SIG-M5 (cell line): ENCODE data around the gene PTGFRN.

Experiments used
- DNase-seq: peaks from one replicate; lab custom pipeline; 2025; lab: John Stamatoyannopoulos, UW

PTGFRN gene

DNA sequence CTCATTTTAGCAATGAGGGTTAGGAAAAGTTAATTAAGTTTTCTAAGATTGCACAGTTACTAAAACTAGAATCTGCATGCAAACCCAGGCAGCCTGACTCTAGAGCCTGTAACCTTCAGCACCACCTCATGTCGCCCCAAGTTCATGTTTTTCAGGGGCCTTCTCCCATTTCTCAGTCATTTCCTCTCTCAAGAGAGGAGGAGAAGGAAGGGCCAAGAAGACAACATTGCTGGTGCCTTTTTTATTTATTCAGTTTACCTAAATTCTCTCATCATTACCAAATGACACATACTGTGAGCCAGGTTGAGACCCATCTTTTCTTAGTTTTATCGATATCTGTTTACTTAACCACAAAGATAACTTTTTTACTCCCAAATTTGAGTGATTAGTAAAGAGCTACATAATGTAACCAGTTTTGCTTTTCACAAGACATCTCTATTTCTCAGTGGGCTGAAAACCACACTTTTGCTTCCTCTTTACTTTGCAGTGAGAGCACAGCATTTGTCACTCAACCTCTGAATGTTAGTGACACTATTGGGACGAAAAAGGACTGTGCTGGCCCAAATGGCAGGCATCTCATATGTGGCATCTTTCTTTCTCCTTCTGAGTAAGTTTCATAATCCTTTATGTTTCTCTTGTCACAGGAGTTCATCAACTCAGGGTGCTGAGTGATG lies 91.7 kb downstream of the PTGFRN start, which contains the start of gene CD101:
TSS of gene CD101 (plus strand) at position 507 of the 674 bp plus-strand sequence. CDS start at position 565, 58 bp downstream.
- DNase-seq, result peak; percentile 47

DNA sequence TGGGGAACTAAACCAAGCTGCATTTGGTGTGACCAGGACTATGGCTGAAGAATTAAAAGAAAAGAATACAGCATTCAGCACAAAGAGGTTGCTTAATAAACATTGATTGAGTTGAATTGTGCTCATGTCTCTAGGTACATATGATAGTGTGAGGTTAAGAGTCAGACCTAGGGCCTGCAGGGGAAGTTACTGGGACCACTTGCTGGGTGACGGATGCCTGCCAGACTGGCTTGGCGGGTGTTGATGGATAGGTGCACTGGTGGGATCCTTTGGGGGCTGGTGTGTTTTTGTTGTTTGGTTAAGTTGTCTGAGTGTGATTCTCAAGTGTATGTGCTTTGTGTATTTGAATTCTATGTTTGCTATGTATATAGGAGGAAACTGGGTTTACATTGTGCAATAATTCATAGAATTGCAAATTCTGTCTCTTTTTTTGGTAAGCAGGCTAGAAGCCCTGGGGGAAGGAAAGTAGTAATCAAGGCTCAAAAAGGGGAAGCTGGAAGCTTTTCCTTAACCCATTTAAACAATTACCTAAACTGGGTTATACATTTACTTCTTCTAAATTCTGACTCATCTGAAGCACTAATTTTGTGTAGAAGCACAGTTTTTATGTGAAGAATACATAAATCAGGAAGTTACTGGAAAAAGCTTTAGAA lies 93.6 kb downstream of the PTGFRN start:
- peak; percentile 86 for DNase-seq

DNA sequence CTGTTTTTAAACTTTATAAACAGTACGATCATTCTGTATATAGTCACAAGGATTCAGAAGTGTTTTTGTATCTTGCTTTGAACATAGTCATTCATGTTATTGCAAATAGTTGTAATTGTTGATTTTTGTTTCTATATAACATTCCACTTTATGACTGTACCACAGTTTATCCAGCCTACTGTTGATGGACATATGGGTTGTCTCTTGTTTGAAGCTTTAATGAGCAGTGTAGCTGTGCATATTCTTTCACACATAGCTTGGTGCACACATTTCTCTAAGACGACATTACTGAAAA lies 98.0 kb downstream of the PTGFRN start:
- DNase-seq, result no peak

DNA sequence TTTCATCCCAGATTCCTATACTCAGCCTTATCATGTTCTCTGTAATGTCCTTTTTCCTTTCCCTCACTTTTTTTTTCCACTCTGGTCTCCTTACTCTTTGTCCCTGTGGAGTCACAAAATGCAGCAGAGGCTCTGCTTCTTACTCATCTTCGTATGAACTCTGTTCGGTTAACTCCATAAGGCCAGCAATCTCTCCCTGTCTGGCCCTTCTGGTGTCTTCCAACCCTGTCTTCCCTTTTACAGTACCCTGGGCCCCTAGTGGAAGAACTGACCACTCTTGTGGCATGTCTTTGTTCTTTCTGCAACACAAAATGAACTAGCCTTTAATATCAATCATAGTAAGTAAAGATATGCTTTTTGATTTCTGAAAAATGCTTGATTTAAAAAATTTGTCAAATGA lies 98.9 kb downstream of the PTGFRN start:
- DNase-seq, result no peak

DNA sequence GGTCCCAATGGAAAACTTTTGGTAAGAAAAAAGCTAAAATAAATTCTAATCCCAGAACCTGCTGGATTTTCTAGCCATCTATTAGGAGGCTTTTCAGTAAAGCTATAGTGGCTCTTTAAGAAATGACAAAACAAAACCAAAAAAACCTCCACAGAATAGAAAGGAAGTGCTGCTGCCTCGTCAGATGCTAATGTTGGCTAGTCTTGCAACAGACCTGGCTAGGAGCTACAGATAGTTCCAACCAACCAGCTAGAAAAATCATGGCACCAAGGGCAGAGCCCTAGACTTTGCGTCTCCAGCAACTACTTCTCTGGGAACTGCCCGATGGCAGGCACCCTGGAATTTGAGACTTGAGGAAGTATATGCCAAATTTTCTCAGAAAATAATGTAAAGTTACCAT lies 99.4 kb downstream of the PTGFRN start:
- DNase-seq, result peak; percentile 47

DNA sequence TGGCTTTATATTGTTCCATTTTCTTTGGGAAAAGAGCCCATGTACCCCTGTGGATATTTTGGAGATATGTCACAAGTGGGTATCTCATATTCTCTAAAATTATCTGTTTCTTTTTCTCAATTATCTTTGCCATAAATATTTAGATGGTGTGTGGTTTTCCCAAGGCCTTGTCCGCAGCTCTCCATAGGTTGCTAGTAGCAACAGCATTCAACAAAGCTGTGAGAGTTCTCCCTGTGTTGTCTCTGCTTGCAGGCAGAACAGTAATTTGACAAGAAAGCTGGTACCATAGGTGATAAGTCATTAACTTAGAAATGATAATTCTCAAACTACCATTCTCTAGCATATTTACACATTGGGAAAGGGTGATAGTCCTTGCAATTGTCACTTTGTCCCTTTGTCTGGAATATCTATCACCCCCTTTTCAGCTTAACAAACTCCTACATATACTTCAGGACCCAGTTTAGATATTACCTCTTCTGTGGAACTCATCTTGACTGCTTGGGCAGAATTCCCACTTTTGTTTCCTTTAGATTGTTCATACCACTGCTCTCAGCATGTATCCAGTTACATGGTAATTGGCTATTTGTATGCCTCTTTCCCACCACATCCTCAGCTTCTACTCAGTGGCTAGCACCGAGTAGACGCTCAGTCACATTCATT lies 100.7 kb downstream of the PTGFRN start:
- no peak for DNase-seq

DNA sequence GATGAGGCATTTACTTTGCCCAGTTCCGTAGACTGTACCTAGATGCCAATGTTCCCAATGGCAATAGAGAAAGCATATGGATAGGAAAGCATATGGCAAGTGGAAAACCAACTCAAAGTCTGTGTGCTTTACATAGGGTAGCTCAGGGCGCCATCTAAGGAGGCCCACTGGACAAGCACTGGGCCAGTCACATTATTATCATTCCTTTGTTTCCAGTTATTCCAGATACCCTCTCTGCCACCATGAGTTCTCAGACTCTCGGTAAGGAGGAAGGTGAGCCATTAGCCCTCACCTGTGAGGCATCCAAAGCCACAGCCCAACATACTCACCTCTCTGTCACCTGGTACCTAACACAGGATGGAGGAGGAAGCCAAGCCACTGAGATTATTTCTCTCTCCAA lies 101.6 kb downstream of the PTGFRN start:
- no peak for DNase-seq

DNA sequence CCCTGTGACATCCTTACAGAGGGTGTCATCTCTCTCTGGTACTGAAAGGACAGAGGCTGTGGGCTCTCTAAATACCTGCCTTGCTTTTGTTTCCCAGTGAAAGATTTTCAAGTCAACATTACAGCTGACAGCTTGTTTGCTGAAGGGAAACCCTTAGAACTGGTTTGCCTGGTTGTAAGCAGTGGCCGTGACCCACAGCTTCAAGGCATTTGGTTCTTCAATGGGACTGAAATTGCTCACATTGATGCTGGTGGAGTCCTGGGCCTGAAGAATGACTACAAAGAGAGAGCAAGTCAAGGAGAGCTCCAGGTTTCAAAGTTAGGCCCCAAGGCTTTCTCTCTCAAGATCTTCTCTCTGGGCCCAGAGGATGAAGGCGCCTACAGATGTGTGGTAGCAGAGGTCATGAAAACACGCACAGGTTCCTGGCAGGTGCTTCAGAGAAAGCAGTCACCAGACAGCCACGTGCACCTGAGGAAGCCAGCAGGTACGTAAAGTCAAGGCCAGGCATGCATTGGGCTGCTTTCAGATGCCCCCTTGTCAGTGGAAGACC lies 103.7 kb downstream of the PTGFRN start:
- DNase-seq, result no peak

DNA sequence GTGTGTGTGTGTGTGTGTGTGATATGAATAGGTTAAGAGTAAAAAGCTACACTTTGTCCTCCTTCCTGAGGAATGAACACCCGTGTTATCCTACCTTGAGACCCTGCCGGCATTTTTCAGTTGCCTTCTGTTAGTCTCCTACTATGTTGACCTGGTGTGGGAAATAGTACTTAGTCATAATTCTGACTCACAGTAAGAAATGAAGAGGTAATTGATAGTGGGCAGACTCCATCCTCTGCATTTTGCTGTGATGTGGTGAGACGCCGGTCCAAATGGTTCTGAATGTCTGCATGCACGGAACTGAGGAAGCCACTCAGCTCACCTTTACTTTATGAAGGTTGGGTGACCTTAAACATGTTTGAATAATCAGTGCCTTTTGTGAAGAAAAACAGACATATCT lies 104.5 kb downstream of the PTGFRN start:
- no peak for DNase-seq

DNA sequence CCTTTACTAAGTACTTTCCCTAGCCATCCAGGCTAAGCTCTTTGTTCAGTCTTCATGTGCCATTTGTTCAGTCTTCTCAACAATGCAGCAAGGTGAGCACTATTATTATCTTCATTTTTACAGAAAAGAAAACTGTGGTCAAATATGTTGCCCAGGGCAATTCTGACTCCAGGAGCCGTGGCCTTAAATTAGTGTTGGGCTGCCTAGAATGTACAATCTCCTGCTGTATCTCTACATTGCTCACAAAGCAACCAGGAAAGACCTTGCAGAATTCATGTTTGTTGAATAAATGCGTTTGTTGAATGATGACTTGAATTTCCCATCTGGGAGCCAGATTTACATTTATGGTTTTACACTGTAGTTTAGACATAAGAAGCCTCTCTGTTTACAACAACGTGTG lies 106.0 kb downstream of the PTGFRN start:
- DNase-seq, result no peak

DNA sequence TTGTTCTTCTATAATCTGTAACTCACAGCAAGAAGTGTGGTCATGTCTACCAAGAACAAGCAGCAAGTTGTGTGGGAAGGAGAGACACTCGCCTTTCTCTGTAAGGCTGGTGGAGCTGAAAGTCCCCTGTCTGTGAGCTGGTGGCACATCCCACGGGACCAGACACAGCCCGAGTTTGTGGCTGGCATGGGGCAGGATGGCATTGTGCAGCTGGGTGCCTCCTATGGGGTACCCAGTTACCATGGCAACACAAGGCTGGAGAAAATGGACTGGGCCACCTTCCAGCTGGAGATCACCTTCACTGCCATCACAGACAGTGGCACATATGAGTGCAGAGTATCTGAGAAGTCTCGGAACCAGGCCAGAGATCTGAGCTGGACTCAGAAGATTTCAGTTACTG lies 107.3 kb downstream of the PTGFRN start:
- no peak for DNase-seq

DNA sequence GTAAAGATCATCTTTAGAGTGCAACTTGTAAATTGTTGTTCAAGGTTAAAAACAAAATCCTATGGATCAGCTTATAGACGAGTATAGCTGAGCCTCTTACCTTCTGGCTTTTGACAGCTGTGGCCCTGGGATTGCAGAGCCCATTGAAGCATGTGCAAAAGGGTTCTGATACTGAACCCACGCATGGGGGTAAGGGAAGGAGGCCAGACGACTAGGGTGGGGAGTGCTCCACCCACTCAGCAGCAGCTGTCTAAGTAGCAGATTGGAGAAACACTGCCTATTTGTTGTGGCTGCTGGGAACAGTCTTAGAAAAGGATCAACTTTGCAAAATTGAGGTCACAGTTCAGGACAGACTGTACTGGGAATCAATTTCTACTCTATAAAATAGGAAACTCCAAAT lies 107.9 kb downstream of the PTGFRN start:
- no peak for DNase-seq

DNA sequence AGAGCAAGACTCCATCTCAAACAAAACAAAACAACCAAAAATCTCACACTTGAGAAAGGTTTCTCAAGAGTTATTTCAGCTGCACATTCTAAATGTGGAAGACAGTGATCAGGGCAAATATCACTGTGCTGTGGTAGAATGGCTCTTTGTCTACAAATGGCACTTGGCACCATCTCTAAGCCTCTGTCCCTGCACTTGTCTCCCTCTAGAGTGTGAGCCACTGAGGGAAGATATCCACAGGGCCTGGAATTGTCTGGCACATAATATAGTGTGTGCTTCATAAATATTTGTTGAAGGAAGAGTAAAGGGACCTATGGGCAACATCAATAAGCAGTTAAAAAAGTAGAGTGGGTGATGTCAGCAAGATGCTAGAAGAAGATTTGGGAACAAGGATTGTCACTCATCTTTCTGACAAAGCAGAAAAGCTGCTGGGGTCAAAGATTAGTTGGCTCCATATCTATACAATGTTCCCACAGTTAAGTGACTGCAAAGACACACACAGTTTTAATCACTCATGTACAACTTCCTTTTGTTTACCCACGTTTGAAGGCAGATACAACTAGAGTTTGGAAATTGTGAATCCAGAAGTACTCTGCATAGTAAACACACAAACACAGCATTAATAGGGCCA lies 110.9 kb downstream of the PTGFRN start:
- no peak for DNase-seq

DNA sequence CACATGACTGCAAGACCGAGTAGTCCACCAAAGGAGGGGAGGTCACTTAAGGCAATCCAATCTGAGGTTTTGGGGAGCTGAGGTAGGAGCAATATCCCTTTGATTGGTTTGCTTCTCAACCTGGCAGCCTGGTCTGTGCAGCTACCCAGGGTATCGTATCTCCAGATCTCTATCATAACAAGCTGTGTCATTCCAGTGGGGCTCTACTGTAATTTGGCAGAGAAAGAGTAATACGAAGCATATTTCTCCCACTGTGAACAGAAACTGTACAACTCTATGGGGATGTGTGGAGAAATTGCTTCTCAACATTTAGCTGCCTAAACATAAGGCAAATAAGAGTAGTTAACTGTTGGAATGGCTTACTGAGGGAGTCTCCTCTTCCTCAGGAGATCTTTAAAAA lies 112.4 kb downstream of the PTGFRN start:
- no peak for DNase-seq

DNA sequence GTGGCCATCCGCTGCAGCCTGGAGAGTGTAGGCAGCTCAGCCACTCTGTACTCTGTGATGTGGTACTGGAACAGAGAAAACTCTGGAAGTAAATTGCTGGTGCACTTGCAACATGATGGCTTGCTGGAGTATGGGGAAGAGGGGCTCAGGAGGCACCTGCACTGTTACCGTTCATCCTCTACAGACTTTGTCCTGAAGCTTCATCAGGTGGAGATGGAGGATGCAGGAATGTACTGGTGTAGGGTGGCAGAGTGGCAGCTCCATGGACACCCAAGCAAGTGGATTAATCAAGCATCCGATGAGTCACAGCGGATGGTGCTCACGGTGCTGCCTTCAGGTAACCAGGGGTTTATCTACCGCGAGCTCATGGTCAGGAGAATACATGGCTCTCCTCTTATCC lies 115.9 kb downstream of the PTGFRN start:
- no peak for DNase-seq

DNA sequence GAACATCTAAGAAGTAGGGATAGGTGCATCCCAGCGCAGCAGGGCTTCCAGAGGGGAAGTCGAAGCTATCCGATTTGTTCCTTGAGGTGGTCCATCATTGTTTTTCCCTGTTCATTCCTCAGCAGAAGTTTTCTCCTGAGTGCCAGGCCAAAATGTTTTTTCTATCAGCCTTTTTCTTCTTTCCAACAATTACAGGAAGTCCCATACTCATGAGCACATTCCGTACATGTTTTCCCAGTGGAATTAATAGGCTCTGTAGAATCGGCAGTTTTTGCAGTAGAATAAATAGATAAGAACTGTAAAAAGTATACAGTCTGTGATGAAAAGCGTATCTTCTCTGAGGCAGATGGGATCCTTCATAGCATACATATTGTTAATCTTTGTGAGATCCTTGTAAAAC lies 116.6 kb downstream of the PTGFRN start:
- no peak for DNase-seq

DNA sequence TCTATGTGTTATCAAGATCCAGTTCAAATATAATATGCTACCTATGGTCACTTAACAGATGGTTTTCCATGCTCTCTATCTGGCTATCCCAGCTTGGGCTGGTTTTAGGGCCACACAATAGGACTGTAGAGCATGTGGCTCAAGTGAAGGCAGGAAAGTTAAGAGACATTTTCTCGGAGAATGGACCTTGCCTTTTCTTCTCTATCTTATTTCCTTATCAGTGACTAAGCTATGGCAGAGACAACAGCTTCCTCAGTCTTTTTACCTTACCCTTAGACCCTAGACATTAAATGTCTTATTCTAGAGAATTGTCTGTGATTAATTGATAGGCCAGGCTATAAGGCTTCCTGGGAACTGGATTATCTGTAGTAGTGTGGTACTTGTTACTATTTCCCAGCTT lies 120.0 kb downstream of the PTGFRN start:
- DNase-seq, result no peak

DNA sequence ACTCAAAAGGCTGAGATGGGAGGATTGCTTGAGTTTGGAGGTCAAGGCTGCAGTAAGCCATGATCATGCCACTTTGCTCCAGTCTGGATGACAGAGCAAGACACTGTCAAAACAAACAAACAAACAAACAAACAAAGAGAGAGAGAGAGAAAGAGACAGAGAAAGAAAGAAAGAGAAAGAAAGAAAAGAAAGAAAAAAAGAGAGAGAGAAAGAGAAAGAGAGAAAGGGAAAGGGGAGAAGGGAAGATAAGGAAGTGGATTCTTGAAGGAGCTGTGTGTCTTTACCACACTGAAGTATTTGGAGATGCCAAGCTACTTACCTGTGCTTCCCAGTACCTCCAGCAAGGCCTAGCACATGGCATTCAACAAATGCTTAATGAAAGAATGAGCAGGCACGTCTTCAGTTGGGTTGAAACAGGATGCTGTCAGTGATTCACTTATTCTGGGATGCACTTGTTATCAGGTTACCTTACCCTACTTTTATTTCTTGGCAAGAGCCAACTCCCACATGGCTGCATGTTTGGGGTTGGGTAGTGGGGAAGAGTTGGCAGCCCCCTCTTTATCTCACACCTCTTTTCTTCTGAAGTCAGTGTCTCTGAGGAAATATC lies 120.7 kb downstream of the PTGFRN start:
- no peak for DNase-seq

DNA sequence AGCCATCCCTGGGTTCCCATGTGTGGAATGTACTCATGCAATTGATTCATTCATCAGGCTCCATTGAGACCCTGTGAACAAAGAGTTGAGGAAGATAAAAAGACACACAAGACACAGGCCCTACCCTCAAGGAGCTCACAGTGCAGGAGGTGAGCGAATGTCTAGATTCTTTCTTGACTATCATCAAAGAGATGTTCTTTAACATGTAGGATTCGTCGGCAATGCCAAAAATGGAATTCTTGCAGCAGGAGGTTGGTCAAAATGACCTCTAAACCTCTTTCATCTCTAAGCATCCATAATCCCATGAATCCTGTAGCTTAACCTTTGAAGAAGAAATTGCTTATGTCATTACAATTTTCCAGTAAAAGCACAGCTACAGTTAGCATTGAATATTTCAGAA lies 122.5 kb downstream of the PTGFRN start:
- no peak for DNase-seq

DNA sequence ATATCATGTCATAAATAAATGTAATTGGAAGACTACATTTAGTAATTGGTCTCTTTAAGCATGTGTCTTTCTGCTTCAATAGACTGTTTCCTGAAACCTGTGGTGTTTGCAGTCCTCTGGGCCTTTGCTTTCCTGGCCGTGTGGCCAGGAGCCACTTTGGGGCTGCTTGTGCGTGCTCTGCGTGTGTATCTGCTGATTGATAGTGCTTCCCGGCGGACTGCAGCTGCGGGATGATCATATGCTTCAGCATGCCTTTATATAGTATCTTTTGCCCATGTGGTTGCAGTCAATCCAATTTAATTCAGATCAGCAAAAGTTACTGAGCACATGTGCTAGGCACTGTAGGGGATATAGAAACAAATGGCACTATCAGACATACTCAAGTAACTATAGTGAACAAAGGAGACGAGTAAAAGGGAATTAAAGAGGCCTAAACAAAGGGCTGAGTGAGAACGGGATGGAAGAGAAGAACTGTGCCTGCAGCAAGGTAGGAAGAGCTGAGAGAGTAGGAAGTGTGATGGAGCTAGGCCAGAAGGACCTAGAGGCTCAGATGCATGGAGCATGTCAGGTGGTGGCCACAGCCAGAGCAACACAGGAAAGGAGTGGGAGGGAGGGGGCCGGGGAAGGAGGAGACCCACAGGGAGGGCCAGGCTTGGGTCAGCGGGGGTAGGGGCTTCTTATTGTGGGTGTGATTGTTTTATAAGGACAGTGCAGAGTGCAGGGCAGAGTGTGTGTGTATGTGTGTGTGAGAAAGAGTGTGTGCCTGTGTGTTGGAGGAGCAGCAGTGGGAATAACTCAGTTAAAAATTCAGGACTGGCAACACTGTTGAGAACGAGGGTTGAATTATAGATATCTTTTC lies 123.2 kb downstream of the PTGFRN start:
- DNase-seq, result no peak

DNA sequence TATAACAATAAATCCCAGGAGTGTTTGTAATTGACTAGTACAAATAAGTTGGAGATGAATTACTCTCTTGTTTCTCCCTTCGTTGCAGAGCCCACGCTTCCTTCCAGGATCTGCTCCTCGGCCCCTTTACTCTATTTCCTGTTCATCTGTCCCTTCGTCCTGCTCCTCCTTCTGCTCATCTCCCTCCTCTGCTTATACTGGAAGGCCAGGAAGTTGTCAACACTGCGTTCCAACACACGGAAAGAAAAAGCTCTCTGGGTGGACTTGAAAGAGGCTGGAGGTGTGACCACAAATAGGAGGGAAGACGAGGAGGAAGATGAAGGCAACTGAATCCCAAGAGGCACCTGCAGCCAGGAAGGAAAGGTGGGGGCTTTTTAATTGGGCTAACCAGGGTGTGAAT lies 124.1 kb downstream of the PTGFRN start:
- DNase-seq, result no peak
